ENCODE measurements around the gene OPN5.

OPN5 gene

GRCh38 chr6:47834196-47834595, 52.4 kb downstream of the OPN5 start:
- Histone ChIP-seq H3K27ac (ENCODE audit: low read depth, low read length) (no peak overlapping the region), H3K79me2 (ENCODE audit: insufficient read depth, low read length) (no peaks in the 10 kb centered on the region), H3K9me2 (replicated peaks; ENCODE audit: insufficient read depth, low read length) (no peaks in the 10 kb centered on the region), H3K27me3 (ENCODE audit: low read length) (no peaks in the 10 kb centered on the region), H3K4me3 (ENCODE audit: insufficient read depth, low read length, poor library complexity, severe bottlenecking) (no peak overlapping the region), H3K9me3 (ENCODE audit: insufficient read depth, low read length) (no peaks in the 10 kb centered on the region), H4K20me1 (ENCODE audit: low read depth, low read length) (no peaks in the 10 kb centered on the region), H2AFZ (ENCODE audit: low read depth, low read length, severe bottlenecking) (no peak overlapping the region), H3F3A (ENCODE audit: insufficient read depth) (no peaks in the 10 kb centered on the region), H3K4me2 (ENCODE audit: low read depth, low read length, poor library complexity, severe bottlenecking) (no peak overlapping the region), H3K9ac (ENCODE audit: low read length) (no peak overlapping the region), H3K36me3 (ENCODE audit: low read length) (no peaks in the 10 kb centered on the region)
- TF ChIP-seq EZH2phosphoT487 (conservative IDR thresholded peaks at IDR 0.05; ENCODE audit: low read length), result no peak
- no peak for TF ChIP-seq CTCF (IDR thresholded peaks at IDR 0.05; ENCODE audit: insufficient read depth, low read length, poor library complexity, severe bottlenecking)

GRCh38 chr6:47836046-47836445, 54.2 kb downstream of the OPN5 start:
- Histone ChIP-seq H3K27ac (ENCODE audit: low read depth, low read length) (no peak overlapping the region), H3K9me3 (ENCODE audit: insufficient read depth, low read length) (no peaks in the 10 kb centered on the region), H2AFZ (ENCODE audit: low read depth, low read length, severe bottlenecking) (no peak overlapping the region), H3K4me2 (ENCODE audit: low read depth, low read length, poor library complexity, severe bottlenecking) (no peak overlapping the region), H3K9me2 (replicated peaks; ENCODE audit: insufficient read depth, low read length) (no peaks in the 10 kb centered on the region), H3K79me2 (ENCODE audit: insufficient read depth, low read length) (no peaks in the 10 kb centered on the region), H4K20me1 (ENCODE audit: low read depth, low read length) (no peaks in the 10 kb centered on the region), H3K4me3 (ENCODE audit: insufficient read depth, low read length, poor library complexity, severe bottlenecking) (no peak overlapping the region), H3K27me3 (ENCODE audit: low read length) (no peaks in the 10 kb centered on the region), H3K36me3 (ENCODE audit: low read length) (no peaks in the 10 kb centered on the region), H3F3A (ENCODE audit: insufficient read depth) (no peaks in the 10 kb centered on the region), H3K9ac (ENCODE audit: low read length) (no peak overlapping the region)
- TF ChIP-seq CTCF (IDR thresholded peaks at IDR 0.05; ENCODE audit: insufficient read depth, low read length, poor library complexity, severe bottlenecking) (no peak), EZH2phosphoT487 (conservative IDR thresholded peaks at IDR 0.05; ENCODE audit: low read length) (no peak)

GRCh38 chr6:47836639-47837038, 54.8 kb downstream of the OPN5 start:
- no peak overlapping the region for H3K4me3 ChIP-seq (ENCODE audit: insufficient read depth, low read length, poor library complexity, severe bottlenecking)
- H4K20me1 ChIP-seq (ENCODE audit: low read depth, low read length), result no peaks in the 10 kb centered on the region
- H3K9ac ChIP-seq (ENCODE audit: low read length), result no peak overlapping the region
- TF ChIP-seq EZH2phosphoT487 (conservative IDR thresholded peaks at IDR 0.05; ENCODE audit: low read length) (no peak), CTCF (IDR thresholded peaks at IDR 0.05; ENCODE audit: insufficient read depth, low read length, poor library complexity, severe bottlenecking) (no peak)
- H3K4me2 ChIP-seq (ENCODE audit: low read depth, low read length, poor library complexity, severe bottlenecking), result no peak overlapping the region
- no peaks in the 10 kb centered on the region for H3K79me2 ChIP-seq (ENCODE audit: insufficient read depth, low read length)
- H3K9me3 ChIP-seq (ENCODE audit: insufficient read depth, low read length), result no peaks in the 10 kb centered on the region
- no peak overlapping the region for H2AFZ ChIP-seq (ENCODE audit: low read depth, low read length, severe bottlenecking)
- H3K36me3 ChIP-seq (ENCODE audit: low read length), result no peaks in the 10 kb centered on the region
- no peaks in the 10 kb centered on the region for H3K9me2 ChIP-seq (replicated peaks; ENCODE audit: insufficient read depth, low read length)
- no peak overlapping the region for H3K27ac ChIP-seq (ENCODE audit: low read depth, low read length)
- no peaks in the 10 kb centered on the region for H3F3A ChIP-seq (ENCODE audit: insufficient read depth)
- H3K27me3 ChIP-seq (ENCODE audit: low read length), result no peaks in the 10 kb centered on the region
